Endothelial cell of umbilical vein (primary cell): ENCODE results near the gene TEX11. TPM values are rescaled to one million over a fixed set of nuclear protein-coding genes. Genes with fewer than 3 reads are reported as not detected.

Experiments
- BruUV-seq: library from RNA; stranded (reverse); fragments of 400-500 nt; replicated peaks from 2 replicates; lab custom pipeline; 2021; lab: Mats Ljungman, UMichigan
- CTCF ChIA-PET: fragments of 300-600, 350-600 bp; sonication (Branson Sonifier 250); formaldehyde crosslinking; loops from one replicate; lab custom pipeline; 2021; ENCODE audit warnings: antibody characterized with exemption, inconsistent platforms; lab: Charles Lee
- POLR2A ChIA-PET: fragments of 300-600, 350-600 bp; sonication (Branson Sonifier 250); formaldehyde crosslinking; loops from one replicate; lab custom pipeline; 2021; ENCODE audit warnings: antibody characterized with exemption, inconsistent platforms; lab: Charles Lee
- DNase-seq: peaks from one replicate; pipeline ENCODE4 v3.0.0-alpha.2; 2011; ENCODE audit warnings: low read depth, low spot score
- FAIRE-seq: peaks from 2 replicates; lab custom pipeline; 2011; peaks lifted over from hg19 to GRCh38; lab: Jason Lieb, UNC
- H2AFZ ChIP-seq: 2 replicates; pipeline ENCODE4 v1.6.0; 2012; ENCODE audit warnings: low read depth, low read length, control low read depth, inconsistent platforms
- H3K27ac ChIP-seq: 2 replicates; pipeline ENCODE4 v1.5.1; 2011; ENCODE audit warnings: low read depth, mild to moderate bottlenecking, control low read depth, low read length, moderate library complexity; ENCODE audit not compliant: insufficient read depth
- H3K27me3 ChIP-seq, 2 experiments: 2 replicates each; pipeline versions ENCODE4 v1.6.0 to v1.6.1; 2011; ENCODE audit warnings: low read length in 2 of 2, mixed read lengths in 1 of 2; ENCODE audit not compliant: control insufficient read depth in 2 of 2, insufficient read depth in 2 of 2
- H3K36me3 ChIP-seq, 2 experiments: 2 replicates in 1 of 2; 3 replicates in 1 of 2; pipeline ENCODE4 v1.5.1; 2011; ENCODE audit warnings: low read length in 2 of 2, mild to moderate bottlenecking in 1 of 2, moderate library complexity in 1 of 2; ENCODE audit not compliant: control insufficient read depth in 2 of 2, insufficient read depth in 2 of 2; ENCODE audit errors: extremely low read depth in 1 of 2
- H3K4me1 ChIP-seq: 3 replicates; pipeline ENCODE4 v1.5.1; 2011; ENCODE audit warnings: mild to moderate bottlenecking, low read length; ENCODE audit not compliant: control insufficient read depth, insufficient read depth; ENCODE audit errors: extremely low read depth
- H3K4me2 ChIP-seq: 2 replicates; pipeline ENCODE4 v1.6.1; 2011; ENCODE audit warnings: low read length, control low read depth, mixed read lengths; ENCODE audit not compliant: insufficient read depth
- H3K4me3 ChIP-seq, 3 experiments: fragments of 200-600 bp in 1 of 3; sonication (generic), shearing (Covaris generic) in 1 of 3; replicated peaks in 1 of 3; 2 replicates each; pipeline ENCODE4 v1.5.1; 2011 to 2016; ENCODE audit warnings: control low read depth in 3 of 3, low read length in 3 of 3, mild to moderate bottlenecking in 2 of 3, inconsistent platforms in 1 of 3, low read depth in 1 of 3, moderate library complexity in 1 of 3; ENCODE audit not compliant: insufficient read depth in 1 of 3
- H3K79me2 ChIP-seq: 2 replicates; pipeline ENCODE4 v1.6.0; 2012; ENCODE audit warnings: low read length, inconsistent platforms; ENCODE audit not compliant: control insufficient read depth, insufficient read depth
- H3K9ac ChIP-seq: replicated peaks from 2 replicates; pipeline ENCODE3; 2011; ENCODE audit warnings: low read length, control low read depth; ENCODE audit not compliant: insufficient read depth; ENCODE audit errors: extremely low read depth
- H3K9me1 ChIP-seq: replicated peaks from 3 replicates; pipeline ENCODE4 v1.6.0; 2011; ENCODE audit warnings: mild to moderate bottlenecking, low read length; ENCODE audit not compliant: control insufficient read depth, insufficient read depth; ENCODE audit errors: extremely low read depth
- H3K9me3 ChIP-seq: replicated peaks from 2 replicates; pipeline ENCODE4 v1.5.1; 2012; ENCODE audit warnings: low read length, inconsistent platforms; ENCODE audit not compliant: control insufficient read depth, insufficient read depth
- H4K20me1 ChIP-seq: replicated peaks from 2 replicates; pipeline ENCODE3; 2011; ENCODE audit warnings: mild to moderate bottlenecking, low read length; ENCODE audit not compliant: control insufficient read depth, insufficient read depth; ENCODE audit errors: extremely low read depth
- CTCF ChIP-seq, 2 donors: IDR thresholded peaks; 1 replicate in 1 of 2; 2 replicates in 1 of 2; pipeline ENCODE4 v1.5.1; 2011; ENCODE audit warnings: low read length in 2 of 2, mild to moderate bottlenecking in 2 of 2, moderate library complexity in 2 of 2, control low read depth in 1 of 2, inconsistent platforms in 1 of 2, low read depth in 1 of 2; ENCODE audit not compliant: insufficient read depth in 1 of 2; ENCODE audit errors: extremely low read depth in 1 of 2
- EZH2 ChIP-seq: IDR thresholded peaks from 2 replicates; pipeline ENCODE4 v1.6.1; 2012; ENCODE audit warnings: borderline replicate concordance, low read depth, mild to moderate bottlenecking, moderate library complexity, low read length, inconsistent platforms; ENCODE audit not compliant: severe bottlenecking
- FOS ChIP-seq: IDR thresholded peaks from 2 replicates; pipeline ENCODE4 v1.6.1; 2011; ENCODE audit warnings: mild to moderate bottlenecking, low read length, moderate library complexity, borderline replicate concordance; ENCODE audit not compliant: insufficient read depth
- GATA2 ChIP-seq: IDR thresholded peaks from 2 replicates; pipeline ENCODE4 v1.7.0; 2011; ENCODE audit warnings: low read depth, mild to moderate bottlenecking, moderate library complexity, mixed read lengths, low read length; ENCODE audit not compliant: insufficient read length, insufficient read depth
- JUN ChIP-seq: IDR thresholded peaks from 2 replicates; pipeline ENCODE4 v1.6.1; 2011; ENCODE audit warnings: borderline replicate concordance, low read depth; ENCODE audit not compliant: insufficient read length, insufficient read depth
- MAX ChIP-seq: IDR thresholded peaks from 2 replicates; pipeline ENCODE4 v1.6.1; 2011; ENCODE audit not compliant: insufficient read depth, insufficient read length
- MYC ChIP-seq: IDR thresholded peaks from one replicate; pipeline ENCODE4 v1.6.1; 2011; ENCODE audit warnings: mild to moderate bottlenecking, low read depth, low read length
- POLR2A ChIP-seq: IDR thresholded peaks from 2 replicates; pipeline ENCODE4 v1.6.1; 2012; ENCODE audit warnings: low read depth, mild to moderate bottlenecking, control low read depth, low read length
- POLR2AphosphoS5 ChIP-seq: IDR thresholded peaks from 2 replicates; pipeline ENCODE4 v1.6.1; 2012; ENCODE audit warnings: low read depth, mild to moderate bottlenecking, control low read depth, low read length, moderate library complexity; ENCODE audit not compliant: insufficient read depth
- dilution Hi-C: fragments of 300-500 bp; cut with MboI; formaldehyde crosslinking; loops from one replicate; pipeline ENCODE4 v1.15.0; 2019; ENCODE audit warnings: low sequenced_read_pairs; ENCODE audit not compliant: extremely low pct_ligation_motif_present
- intact Hi-C: fragments of 100-400 bp; cut with micrococcal nuclease; formaldehyde crosslinking; loops from one replicate; pipeline ENCODE4 v1.10.0; 2022
- polyA plus RNA-seq, 4 experiments: library from polyadenylated mRNA; depleted of rRNA in 3 of 4; stranded (reverse) in 3 of 4; unstranded in 1 of 4; fragments of >200 nt; gene quantifications; 2 replicates each; pipeline versions ENCODE4 v1.2.1 to v1.2.3, GENCODE V29; 2011 to 2012; ENCODE audit warnings: missing spikeins in 1 of 4
- total RNA-seq: library from RNA; stranded (reverse); gene quantifications from 2 replicates; pipeline ENCODE4 v1.2.3, GENCODE V29; 2021

The TEX11 gene
- total and polyA plus RNA-seq, 2 donors (not counting 3 experiments of a cell fraction or from before 2014, with no cell fraction given), result not detected

- H3K9me1 ChIP-seq, result no peaks in the 10 kb centered on the region
- H3K27me3 ChIP-seq, result no peaks in the 10 kb centered on the region
- H3K4me2 ChIP-seq, result no peak overlapping the region
- no peaks in the 10 kb centered on the region for H3K9me3 ChIP-seq
- H2AFZ ChIP-seq, result no peak overlapping the region
- no peaks in the 10 kb centered on the region for H3K4me1 ChIP-seq
- dilution Hi-C loops, result no loop called here
- TF ChIP-seq JUN, result no peak
- TF ChIP-seq POLR2AphosphoS5, result no peak
- no peak for TF ChIP-seq EZH2
- no peak for TF ChIP-seq GATA2
- no peak for TF ChIP-seq MAX
- TF ChIP-seq MYC, result no peak
- no peak for TF ChIP-seq FOS
- TF ChIP-seq POLR2A, result no peak
- no peak for TF ChIP-seq CTCF (IDR thresholded peaks at IDR 0.05; ENCODE audit: extremely low read depth in 1 of 2, insufficient read depth in 1 of 2, low read depth in 1 of 2, low read length in 2 of 2)
- no peak for FAIRE-seq
- no TSS peak for BruUV-seq
- H3K79me2 ChIP-seq, result no peaks in the 10 kb centered on the region
- ChIA-PET POLR2A (no interaction called here), CTCF (no interaction called here)
- H4K20me1 ChIP-seq, result no peaks in the 10 kb centered on the region
- no peaks in the 10 kb centered on the region for H3K36me3 ChIP-seq
- intact Hi-C loops, result no loop called here
- no peak overlapping the region for H3K9ac ChIP-seq
- no peak overlapping the region for H3K4me3 ChIP-seq
- no peak overlapping the region for H3K27ac ChIP-seq
- no peak for DNase-seq
Measured at GRCh38 chrX:70825366-70825765, 83.1 kb downstream of the TEX11 start.
